KMS-11 (cell line): ENCODE data around the gene HES4.

Experiments
- H2AFZ ChIP-seq: fragments of 200-600 bp; sonication (generic); 2 replicates; pipeline ENCODE4 v1.6.1; 2016; ENCODE audit warnings: antibody characterized with exemption, mixed run types, low read depth
- H3K27ac ChIP-seq: fragments of 200-600 bp; sonication (generic); 2 replicates; pipeline ENCODE4 v1.6.1; 2016; ENCODE audit warnings: mild to moderate bottlenecking, mixed run types
- H3K27me3 ChIP-seq: fragments of 200-600 bp; sonication (generic); 2 replicates; pipeline ENCODE4 v1.6.1; 2017; ENCODE audit warnings: mild to moderate bottlenecking, low read depth, mixed run types, moderate library complexity; ENCODE audit not compliant: insufficient read depth
- H3K36me3 ChIP-seq: fragments of 200-600 bp; sonication (generic); 2 replicates; pipeline ENCODE4 v1.6.1; 2017; ENCODE audit warnings: mild to moderate bottlenecking, mixed run types; ENCODE audit not compliant: insufficient read depth
- H3K4me1 ChIP-seq: fragments of 200-600 bp; sonication (generic); 2 replicates; pipeline ENCODE4 v1.6.1; 2016; ENCODE audit warnings: mild to moderate bottlenecking, low read depth, mixed run types; ENCODE audit not compliant: poor library complexity, severe bottlenecking
- H3K4me2 ChIP-seq: fragments of 200-600 bp; sonication (generic); 2 replicates; pipeline ENCODE4 v1.7.0; 2016; ENCODE audit warnings: mild to moderate bottlenecking, mixed run types
- H3K4me3 ChIP-seq: fragments of 200-600 bp; sonication (generic); IDR thresholded peaks from 2 replicates; pipeline ENCODE4 v1.6.1; 2017; ENCODE audit warnings: low read depth, low read length, mixed read lengths; ENCODE audit not compliant: insufficient read depth
- H3K79me2 ChIP-seq: fragments of 200-600 bp; sonication (generic); 2 replicates; pipeline ENCODE4 v1.6.1; 2016; ENCODE audit warnings: low read depth, mixed run types; ENCODE audit not compliant: insufficient read depth
- H3K9ac ChIP-seq: fragments of 200-600 bp; sonication (generic); 2 replicates; pipeline ENCODE4 v1.6.1; 2016; ENCODE audit warnings: mild to moderate bottlenecking, mixed run types
- H4K20me1 ChIP-seq: fragments of 200-600 bp; sonication (generic); 2 replicates; pipeline ENCODE4 v1.6.1; 2016; ENCODE audit warnings: mild to moderate bottlenecking, mixed run types; ENCODE audit not compliant: insufficient read depth
- CTCF ChIP-seq: fragments of 200-600 bp; sonication (generic); conservative IDR thresholded peaks from 2 replicates; pipeline ENCODE4 v1.6.1; 2017; ENCODE audit warnings: low read depth, mild to moderate bottlenecking, antibody characterized with exemption, low read length, moderate library complexity, mixed read lengths

HES4 gene

GRCh38 chr1:970242-970972 lies 29.5 kb downstream of the HES4 start:
- H3K27me3 ChIP-seq, result peaks cover 19% of the 10 kb centered on the region; the same call in 1 of the 2 replicates
- no peak for TF ChIP-seq CTCF

GRCh38 chr1:969260-969855 lies 30.5 kb downstream of the HES4 start:
- Histone ChIP-seq H3K36me3 (no peaks in the 10 kb centered on the region), H3K4me2 (no peak overlapping the region), H4K20me1 (no peaks in the 10 kb centered on the region), H2AFZ (no peak overlapping the region), H3K4me3 (no peak overlapping the region), H3K27ac (no peak overlapping the region), H3K79me2 (no peaks in the 10 kb centered on the region), H3K9ac (no peak overlapping the region), H3K4me1 (peaks cover 20% of the 10 kb centered on the region), H3K27me3 (peaks cover 9% of the 10 kb centered on the region; the same call in 1 of the 2 replicates)
- no peak for TF ChIP-seq CTCF

More at GRCh38 chr1:970242-970972, 29.5 kb downstream of the HES4 start:
- Histone ChIP-seq H4K20me1 (no peaks in the 10 kb centered on the region), H3K27ac (no peak overlapping the region), H3K4me2 (no peak overlapping the region), H3K79me2 (no peaks in the 10 kb centered on the region), H2AFZ (no peak overlapping the region), H3K4me3 (no peak overlapping the region), H3K36me3 (no peaks in the 10 kb centered on the region), H3K4me1 (peaks cover 22% of the 10 kb centered on the region), H3K9ac (no peak overlapping the region)

- peak overlapping the region; percentile 48; the same call in 1 of the 2 replicates for H3K9ac ChIP-seq
- H3K27ac ChIP-seq, result no peak overlapping the region
- no peaks in the 10 kb centered on the region for H4K20me1 ChIP-seq
- H3K27me3 ChIP-seq, result no peaks in the 10 kb centered on the region
- no peaks in the 10 kb centered on the region for H3K36me3 ChIP-seq
- peak overlapping the region; percentile 95 for H2AFZ ChIP-seq
- peak overlapping the region; percentile 99; the same call in 1 of the 2 replicates for H3K4me2 ChIP-seq
- H3K79me2 ChIP-seq, result no peaks in the 10 kb centered on the region
- H3K4me3 ChIP-seq, result peak overlapping the region; percentile 12
- no peak for TF ChIP-seq CTCF
- peaks cover 20% of the 10 kb centered on the region for H3K4me1 ChIP-seq
Measured at GRCh38 chr1:967466-968343, 32.2 kb downstream of the HES4 start.

GRCh38 chr1:966704-967300 lies 33.1 kb downstream of the HES4 start:
- Histone ChIP-seq H3K4me1 (peaks cover 20% of the 10 kb centered on the region), H3K27me3 (no peaks in the 10 kb centered on the region), H3K4me2 (peak overlapping the region; percentile 99), H3K4me3 (peak overlapping the region; percentile 90), H3K9ac (peak overlapping the region; percentile 48; the same call in 1 of the 2 replicates), H4K20me1 (no peaks in the 10 kb centered on the region), H3K79me2 (no peaks in the 10 kb centered on the region), H3K27ac (peak overlapping the region; percentile 44), H2AFZ (peak overlapping the region; percentile 95), H3K36me3 (no peaks in the 10 kb centered on the region)
- TF ChIP-seq CTCF, result no peak
